Renal cortex interstitium (tissue), 11 donors: ENCODE results near the gene NIPAL3. TPM values are rescaled to one million over a fixed set of nuclear protein-coding genes. Genes with fewer than 3 reads are reported as not detected.
A peak's percentile ranks its signal among the peaks of the same experiment; 100 is the strongest.

Experiments used
- DNase-seq, 11 donors: peaks; one replicate each; pipeline ENCODE4 v3.0.0-alpha.2; 2013; ENCODE audit warnings: low read depth in 9 of 11, low spot score in 4 of 11; ENCODE audit errors: extremely low read depth in 1 of 11
- polyA plus RNA-seq, 3 donors: library from polyadenylated mRNA; unstranded; fragments of 120-200 nt; gene quantifications; one replicate each; pipeline ENCODE4 v1.2.1, GENCODE V29; 2013; ENCODE audit not compliant: insufficient read length in 3 of 3

The NIPAL3 gene
- polyA plus RNA-seq, 3 donors = 19.5 to 22.3 (median 21.3) TPM

DNA sequence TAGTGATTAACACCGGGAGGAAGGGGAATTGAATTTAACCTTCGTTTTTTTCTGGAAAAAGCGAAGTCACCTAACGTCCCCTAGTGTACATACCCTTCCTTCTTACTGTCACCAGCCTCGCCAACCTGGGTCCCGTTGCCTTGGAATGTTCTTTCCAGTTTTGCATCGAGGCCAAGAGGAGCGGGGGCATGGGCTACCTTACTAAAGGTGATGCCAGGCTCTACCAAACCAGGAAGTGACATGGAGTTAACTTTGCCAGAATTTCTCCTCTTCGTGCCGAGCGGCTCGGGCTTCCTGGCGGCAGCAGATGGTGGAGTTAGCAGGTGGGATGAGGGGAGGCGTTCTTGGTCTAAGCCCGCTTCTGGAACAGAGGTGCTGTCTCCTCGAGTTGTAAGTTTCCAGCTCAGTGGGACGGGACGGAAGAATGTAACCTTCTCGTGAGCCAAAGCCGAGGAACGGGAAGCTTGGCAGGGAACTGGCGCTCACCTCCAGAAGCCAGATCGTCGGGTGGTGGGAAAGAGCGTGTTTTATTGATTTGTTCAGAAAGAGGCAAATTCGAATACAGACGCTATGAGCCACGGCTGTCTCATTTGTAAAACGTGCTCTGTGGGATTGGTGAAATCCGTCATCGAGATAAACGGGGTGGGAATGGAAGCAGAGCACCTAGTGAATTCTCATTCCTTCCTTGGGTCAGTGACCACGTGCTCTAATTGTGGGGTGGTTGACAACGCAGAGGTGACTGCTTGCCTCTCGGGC is 486 bp downstream of the NIPAL3 start:
- no peak for DNase-seq

DNA sequence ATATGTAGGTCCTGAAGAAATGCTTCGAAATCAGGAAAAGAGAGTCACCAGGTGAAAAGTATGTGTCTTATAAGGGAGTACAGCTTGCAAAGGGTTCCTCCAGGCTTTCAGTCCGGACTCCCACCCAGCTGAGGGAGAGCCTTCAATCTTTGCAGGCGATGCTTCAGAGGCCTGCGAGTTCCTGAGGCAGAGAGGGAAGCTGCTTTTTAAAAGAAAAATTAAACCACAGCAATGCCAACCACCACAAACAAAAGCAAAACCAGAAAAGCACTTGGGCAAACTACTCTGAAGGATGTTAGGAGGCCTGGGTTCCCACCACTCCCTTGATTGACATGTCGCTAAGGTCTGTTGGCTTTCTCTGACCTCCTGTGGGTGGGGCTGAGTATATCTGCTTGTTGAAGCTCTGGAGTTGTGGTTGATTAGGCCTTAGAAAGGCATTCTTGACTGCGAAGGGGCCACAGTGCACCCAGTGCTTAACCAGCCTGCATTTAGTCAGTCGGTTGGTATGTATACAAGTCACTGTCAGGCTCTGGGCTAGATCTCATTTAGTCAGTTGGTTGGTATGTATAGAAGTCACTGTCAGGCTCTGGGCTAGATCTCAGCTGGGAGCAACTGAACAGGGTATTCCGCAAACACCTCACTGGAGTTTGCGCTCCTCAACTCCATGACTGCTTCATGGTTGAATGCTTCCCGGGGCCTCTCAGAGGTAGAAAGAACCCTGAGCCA is 1.2 kb downstream of the NIPAL3 start:
- DNase-seq = no peak

DNA sequence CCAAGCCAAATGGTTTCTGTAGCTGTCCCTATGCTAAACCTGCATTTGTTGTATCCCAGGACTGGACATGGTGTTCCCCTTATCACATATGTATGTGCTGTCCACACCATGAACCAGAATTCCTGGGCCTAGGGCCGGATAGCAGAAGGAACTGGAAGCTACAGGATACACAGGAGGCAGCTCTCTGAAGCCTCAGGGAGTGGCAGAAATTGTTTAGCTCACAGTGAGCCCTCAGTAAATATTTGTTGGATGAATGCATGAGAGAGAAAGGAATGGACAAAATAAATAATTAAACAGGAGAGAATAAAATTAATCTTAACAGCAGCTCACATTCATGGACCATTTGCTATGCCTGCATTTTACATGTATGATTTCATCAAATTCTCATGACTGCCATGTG is 2.1 kb downstream of the NIPAL3 start:
- DNase-seq = no peak

DNA sequence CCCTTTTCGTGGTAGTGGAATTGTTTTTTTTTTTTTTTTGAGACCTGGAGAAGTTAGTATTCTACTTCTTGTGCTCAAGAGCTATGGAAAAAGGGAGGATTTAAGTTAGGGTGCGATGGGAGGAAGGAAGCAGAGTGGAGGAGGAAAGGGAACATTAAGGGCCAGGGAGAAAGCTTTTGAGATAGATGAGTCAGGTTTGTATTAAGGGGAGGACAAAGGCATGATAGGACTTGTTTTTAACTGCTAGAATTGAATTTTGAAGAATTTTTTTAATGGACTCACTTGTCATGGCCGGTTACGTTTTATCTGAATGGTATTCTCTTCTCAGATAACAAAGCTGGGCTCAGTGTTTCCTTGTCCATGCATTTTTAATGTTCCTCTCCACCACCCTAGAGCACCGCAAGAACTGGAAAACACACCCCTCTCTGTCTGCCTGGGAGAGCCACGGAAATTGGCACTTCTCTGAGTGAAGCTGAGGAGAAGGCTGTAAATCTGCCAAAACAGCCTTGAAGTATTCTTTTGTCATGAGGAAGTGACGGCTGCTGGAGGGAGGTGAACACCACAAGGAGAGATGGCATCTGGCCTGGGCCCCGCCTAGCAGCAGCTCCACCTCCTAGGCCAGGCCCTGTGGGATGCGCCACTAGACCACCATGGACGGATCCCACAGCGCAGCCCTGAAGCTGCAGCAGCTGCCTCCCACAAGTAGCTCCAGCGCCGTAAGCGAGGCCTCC is 3.5 kb downstream of the NIPAL3 start:
- no peak for DNase-seq

DNA sequence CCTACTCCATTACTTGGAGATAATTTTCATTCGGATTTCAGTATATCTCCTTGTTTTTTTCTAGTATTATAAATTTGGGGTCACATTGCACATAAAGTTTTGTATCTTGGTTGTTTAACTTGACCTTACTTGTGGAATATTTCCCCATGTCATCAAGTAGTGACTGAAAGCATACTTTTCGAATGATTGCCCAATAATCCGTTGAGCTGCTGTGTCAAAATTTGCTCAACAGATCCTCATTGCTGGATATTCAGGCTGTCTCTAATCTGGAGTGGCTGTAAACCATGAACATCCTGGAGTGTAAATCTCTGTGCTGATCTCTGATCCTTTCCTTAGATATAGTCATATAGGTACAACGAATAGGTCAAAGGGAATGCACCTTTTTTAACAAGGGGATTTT is 4.9 kb downstream of the NIPAL3 start:
- DNase-seq = no peak

DNA sequence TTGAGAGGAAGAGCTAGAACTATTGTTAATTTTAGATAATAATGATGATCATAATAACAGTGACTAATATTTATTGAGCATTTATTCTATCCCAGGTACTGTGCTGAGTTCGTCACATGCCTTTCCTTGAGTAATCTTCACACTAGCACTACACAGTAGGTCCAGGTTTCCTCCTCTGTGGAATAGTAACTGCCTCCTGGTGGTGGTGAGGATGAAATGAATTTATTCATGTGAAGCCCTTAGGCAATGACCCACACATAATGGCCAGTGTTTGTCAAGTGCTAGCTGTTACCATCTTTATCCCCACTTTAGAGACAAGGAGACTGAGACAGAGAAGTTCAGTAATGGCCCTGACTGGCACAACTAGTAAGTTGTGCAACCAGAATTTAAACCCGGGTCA is 5.9 kb downstream of the NIPAL3 start:
- no peak for DNase-seq

DNA sequence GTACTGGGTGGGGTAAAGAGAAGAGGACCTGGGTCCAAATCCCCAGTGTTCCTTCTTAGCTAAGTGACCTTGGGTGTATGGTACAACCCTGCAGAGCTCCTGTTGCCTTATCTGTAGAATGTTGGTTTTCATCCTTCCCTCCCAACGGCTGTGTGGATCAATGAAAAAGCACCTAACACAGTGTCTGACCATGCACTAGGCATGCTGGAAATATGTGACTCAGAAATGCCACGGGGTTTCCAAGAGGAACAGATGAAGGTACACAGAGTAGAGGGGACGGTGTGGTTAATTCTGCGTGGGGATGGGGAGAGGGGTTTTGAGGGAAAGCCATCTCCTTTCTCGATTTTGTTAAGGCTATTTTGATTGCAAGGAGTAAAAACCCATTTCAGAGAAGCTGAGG is 8.6 kb downstream of the NIPAL3 start:
- DNase-seq = no peak

DNA sequence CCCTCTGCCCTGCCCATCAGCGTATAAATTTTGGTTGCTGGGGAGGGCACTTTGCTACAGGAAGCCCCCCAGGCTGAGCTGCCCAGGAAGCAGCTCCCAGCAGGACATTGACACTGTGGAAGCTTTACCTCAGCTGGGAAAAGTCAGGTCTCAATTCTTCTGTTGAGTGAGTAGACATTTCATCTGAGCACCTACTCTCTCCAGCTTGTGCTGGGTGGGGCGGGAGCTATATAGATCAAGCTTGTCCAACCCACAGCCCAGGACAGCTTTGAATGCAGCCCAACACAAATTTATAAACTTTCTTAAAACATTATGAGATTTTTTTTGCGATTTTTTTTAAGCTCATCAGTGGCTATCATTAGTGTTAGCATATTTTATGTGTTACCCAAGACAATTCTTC is 9.4 kb downstream of the NIPAL3 start:
- no peak for DNase-seq

DNA sequence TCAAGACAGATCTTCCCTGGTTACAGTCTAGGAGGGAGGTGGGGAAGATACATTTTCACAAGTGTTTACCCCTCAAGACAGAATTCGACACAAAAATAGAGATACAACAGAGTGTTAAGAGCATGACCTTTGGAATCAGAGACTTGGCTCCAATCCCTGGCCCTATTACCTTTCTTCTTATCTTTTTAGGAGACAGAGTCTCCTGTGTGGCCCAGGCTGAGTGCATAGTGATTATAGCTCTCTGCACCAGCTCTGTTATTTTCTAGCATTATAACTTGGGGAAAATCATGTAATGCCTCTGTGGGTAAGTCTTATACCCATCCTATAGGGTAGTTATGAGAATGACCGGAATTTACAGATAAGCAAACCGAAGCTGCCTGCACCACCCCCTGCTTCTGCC is 9.8 kb downstream of the NIPAL3 start:
- DNase-seq = no peak

DNA sequence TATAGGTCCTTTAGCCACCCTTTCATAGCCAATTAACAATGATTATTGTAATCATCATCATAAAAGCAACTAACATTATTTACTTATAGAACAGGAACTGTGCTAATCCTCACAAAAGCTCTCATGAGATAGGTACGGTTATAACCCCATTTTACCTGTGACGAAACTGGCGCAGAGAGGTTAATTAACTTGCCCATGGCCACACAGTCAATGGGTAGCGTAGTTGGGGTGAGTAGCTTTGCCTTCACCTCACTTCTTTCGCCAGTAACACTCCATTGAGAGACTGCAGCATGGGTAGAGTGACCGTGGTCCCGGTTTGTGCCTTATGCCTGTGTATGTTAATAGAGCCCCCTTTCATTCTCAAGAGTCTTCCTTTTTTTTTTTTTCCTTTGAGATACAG is 10.3 kb downstream of the NIPAL3 start:
- DNase-seq = no peak

DNA sequence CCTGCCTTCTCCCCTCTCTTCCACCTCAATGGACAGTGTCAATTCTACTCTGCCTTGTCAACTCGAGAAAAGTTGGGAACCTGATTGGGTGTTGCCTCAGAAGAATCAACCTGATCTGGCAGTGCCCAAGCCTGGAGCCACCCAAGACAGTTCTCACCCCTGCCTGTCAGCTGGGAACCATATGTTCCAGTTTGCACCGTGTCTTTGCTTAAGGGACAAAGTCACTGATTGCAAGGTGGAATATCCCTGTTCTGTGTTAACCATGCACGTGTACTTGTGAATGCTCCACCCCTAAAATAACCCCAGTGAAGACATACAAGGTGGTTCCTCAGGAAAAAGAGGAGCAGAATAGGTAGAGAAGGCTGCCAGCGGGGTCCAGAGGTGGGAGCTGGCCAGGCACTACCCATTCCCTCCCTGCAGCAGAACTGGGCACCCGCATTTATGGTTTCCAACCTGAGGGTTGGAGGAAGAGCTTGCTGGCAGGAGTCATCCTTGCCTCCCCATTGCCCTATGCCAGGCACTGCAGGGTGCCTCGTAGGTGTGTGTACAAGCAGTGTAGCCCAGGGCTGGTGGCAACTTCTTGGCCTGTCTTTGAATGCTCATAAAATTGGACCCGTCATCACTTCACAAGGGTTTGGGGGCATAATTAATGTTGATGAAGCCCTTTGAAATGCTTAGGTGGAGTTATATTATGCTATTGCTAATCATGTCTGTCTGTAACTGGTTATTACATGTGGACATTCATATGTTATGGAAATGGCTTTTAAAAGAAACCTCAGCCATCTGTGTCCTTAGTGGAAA is 11.3 kb downstream of the NIPAL3 start:
- DNase-seq = no peak

DNA sequence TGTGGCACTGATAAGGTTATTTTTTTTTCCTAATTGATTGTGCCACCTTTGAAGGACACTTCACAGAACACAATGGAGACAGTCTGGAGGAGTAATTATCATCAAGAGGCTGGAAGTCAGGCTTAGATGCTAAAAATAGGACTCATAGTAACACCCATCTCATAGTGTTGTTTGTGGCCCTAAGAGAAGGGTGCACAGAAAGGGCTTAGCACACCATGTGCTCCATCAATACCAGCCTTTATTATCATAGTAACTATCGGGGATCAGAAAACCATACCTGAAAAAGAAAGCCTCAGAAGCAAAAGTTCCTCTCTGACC is 11.9 kb downstream of the NIPAL3 start:
- no peak for DNase-seq

DNA sequence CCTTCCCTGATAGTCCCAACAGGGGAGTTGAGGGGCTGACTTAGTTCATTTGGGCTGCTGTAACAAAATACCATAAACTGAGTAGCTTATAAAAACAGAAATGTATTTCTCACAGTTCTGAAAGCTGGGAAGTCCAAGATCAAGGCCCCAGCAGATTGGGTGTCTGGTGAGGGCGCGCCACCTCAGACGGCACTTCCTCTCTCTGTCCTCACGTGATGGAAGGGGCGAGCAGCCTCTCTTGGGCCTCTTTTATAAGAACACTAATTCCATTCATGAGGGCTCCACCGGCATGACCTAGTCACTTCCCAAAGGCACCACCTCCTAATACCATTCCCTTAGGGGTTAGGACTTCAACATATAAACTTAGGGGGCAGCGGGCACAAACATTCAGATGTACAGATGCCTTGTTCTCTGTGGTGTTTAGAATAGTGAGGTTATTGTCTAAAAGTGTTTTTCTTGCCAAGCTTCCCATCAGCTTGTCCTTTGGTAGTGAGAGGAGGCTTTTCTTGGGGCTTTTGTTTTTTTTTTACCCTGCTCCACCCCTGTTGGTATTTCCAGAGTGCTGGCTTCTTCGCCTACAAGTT is 20.3 kb downstream of the NIPAL3 start:
- DNase-seq = no peak

DNA sequence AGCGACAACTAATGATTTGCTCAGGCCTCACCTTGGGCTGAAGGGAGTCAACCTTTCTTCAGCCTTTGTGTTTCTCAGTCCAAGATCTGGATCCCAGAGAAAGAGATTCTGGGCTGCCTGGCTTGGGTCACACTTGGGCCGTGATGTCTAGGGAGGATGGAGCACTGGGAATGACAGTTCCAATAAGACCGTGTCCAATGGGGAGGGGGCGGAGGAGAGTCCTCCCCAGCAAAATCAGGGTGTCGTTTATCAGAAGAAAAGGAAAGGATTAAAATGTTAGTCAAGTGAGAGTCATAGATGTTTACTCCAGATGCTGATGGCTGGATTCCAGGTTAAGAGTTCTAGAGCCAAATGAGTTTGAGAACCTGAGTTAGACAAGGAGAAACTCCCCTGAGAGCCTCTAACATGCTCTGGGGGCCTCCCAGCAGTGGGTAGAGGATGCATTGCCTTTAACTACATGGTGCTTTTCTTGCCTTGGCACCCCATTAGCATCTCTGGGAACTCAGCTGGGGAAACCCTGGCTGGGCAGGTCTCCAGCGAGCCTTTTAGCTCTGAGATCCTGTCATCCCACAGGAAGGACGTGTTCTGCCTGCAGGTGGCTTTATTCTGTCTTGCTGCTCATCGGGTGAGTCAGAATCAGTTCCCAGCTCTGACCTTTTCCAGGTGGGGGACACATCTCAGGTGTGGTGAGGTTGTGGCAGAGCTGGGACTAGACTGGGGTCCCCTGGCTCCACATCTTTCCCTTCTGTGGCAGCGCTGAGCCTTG is 22.2 kb downstream of the NIPAL3 start:
- no peak for DNase-seq

DNA sequence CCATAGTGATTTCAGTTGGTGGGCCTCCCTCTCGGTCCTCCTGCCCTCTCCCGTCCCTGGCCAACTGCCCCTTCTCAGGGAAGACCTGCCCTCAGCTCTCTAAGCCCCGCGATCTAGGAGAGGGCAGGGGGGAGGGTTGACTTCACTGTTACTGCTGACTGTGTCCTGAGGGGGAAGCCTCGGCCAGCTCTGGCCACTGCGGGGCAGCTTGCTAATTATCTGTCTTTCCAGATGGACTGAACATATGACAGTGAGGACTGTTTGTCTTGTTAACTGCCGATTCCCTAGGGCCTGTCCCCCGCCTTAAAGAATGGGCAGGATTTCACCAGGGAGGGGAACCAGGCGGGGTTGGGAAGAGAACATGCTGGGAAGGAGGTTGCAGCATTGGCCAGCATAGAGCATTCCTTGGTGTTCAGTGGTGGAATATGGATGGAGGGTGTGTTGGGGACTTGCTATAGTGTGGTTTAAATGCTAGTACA is 22.9 kb downstream of the NIPAL3 start:
- DNase-seq = peak in 2 of 11 donors; percentile 43 to 66

DNA sequence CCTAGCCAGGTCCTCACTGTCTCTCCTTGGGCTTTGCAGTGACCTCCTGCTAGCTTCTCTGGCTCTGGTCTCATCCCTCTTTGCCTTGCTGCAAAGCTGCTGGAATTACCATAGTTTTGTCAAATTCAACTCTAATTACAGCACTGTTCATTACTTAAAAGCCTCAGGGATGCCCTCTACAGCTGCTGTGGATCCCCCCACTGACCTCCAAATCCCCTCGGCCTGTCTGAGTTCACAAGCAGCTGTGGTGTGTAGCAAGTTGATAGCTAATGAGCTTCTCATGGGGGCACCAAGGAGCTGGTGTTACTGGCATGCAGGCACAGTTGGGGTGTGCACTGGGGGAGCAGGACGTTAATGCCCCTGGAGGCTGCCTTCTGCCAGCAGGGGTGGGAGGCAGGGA is 24.8 kb downstream of the NIPAL3 start:
- DNase-seq = no peak

DNA sequence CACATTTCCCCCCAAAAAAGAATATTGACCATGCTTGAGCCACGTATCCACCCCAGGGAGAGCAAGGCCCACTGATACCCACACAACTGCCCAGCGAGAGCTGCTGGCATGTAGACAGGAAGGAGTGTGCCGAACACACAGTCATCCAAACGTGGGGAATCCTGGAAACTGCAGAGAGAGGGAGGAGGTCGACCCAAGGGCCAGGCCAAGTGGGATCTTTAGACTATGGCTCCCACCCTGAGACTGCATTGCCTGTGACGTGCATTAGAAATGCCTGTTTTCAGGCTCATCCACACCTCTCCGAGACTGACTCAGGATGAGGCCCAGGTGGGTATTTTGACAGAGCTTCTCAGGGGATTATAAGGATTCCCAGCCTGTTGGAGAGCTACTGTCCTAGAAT is 25.9 kb downstream of the NIPAL3 start:
- DNase-seq = no peak

DNA sequence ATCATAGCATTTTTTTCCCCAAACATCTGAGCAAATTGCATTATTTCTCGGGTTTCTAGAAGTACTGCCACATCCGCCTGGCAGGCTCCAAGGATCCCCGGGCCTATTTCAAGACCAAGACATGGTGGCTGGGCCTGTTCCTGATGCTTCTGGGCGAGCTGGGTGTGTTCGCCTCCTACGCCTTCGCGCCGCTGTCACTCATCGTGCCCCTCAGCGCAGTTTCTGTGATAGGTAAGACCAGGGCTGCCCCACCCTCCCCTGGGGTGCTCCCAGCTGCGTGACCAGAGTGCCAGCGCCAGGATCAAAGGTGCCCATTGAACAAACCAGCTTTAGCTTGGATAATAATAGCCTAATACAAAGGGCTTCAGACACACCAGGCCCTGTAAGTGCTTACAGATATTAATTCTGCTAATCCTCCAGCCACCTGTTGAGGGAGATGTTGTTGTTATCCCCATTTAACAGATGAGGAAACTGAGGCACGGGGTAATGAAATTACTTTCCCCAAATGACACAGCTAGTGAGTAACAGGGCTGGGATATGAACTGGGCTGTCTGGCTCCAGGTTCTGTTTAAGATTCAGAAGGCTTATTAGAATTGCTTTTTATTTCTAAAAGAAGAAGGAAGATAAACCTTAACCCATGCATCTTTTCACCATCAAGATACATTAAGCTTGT is 26.5 kb downstream of the NIPAL3 start:
- DNase-seq = no peak
